ENCODE results near the gene LAMTOR2. TPM values are rescaled to one million over a fixed set of nuclear protein-coding genes. Genes with fewer than 3 reads are reported as not detected.

The LAMTOR2 gene
- total and polyA plus RNA-seq, 9 of the 15 experiments (the other 6 are each of a cell fraction or from before 2014, with no cell fraction given), result 39.0 to 161 (median 74.6) TPM

DNA sequence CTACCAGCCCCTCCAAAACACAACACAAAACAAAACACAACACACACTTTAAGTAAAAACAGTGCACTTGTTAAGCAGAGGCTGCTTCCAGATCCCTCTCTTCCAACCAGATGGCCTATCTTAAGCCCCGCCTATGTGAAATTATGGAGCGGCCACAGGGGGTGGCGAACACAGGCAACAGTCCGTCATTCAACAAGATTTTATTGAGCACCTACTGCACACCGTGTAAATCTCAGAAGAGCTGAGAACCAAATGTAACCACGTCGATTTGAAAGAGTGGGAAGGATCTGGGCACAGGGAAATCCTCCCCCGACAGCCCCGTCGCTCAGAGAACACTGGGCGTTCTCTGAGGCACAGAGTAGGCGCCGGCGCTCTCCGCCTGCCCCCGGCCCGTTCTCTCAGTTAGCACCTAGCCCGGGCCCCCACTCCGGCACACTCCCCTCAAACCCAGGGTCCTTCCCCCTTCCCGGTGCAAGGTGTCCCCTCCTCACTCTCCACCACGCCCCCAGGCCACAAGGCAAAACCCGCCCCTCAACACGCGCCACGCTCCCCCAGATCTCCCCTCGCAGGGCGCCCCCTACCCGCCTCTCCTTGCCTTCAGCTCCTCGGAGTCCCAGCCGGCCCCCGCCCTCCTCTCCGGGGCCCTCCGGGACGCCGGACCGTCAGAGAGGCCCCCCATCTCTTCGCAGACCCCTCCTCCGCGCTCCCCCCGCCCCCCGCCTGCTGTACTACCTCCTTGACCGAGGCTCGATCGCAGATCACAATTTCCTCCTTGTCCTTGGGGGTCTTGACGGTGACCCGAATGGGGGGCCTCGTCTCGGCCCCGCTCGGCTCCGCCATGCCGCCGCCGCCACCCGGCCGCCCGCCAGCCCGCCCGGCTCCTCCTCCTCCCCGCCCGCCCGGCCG, 1.5 kb upstream of the LAMTOR2 start (continued):
- no peak for TF ChIP-seq FOXK1 (CRISPR knock-in tag; IDR thresholded peaks at IDR 0.05; ENCODE audit: borderline replicate concordance)
- TF ChIP-seq CBX5 (IDR thresholded peaks at IDR 0.05; ENCODE audit: borderline replicate concordance, low read depth), result no peak
- no peak for TF ChIP-seq NFE2L1 (tag; IDR thresholded peaks at IDR 0.05; ENCODE audit: borderline replicate concordance, low read depth)
- TF ChIP-seq TCF7L2 (IDR thresholded peaks at IDR 0.05; ENCODE audit: low read depth, low read length), result no peak
- no peak for TF ChIP-seq MYNN (IDR thresholded peaks at IDR 0.05)
- no peak for TF ChIP-seq MYNN (CRISPR knock-in tag; IDR thresholded peaks at IDR 0.05)
- TF ChIP-seq, protein P1, sequence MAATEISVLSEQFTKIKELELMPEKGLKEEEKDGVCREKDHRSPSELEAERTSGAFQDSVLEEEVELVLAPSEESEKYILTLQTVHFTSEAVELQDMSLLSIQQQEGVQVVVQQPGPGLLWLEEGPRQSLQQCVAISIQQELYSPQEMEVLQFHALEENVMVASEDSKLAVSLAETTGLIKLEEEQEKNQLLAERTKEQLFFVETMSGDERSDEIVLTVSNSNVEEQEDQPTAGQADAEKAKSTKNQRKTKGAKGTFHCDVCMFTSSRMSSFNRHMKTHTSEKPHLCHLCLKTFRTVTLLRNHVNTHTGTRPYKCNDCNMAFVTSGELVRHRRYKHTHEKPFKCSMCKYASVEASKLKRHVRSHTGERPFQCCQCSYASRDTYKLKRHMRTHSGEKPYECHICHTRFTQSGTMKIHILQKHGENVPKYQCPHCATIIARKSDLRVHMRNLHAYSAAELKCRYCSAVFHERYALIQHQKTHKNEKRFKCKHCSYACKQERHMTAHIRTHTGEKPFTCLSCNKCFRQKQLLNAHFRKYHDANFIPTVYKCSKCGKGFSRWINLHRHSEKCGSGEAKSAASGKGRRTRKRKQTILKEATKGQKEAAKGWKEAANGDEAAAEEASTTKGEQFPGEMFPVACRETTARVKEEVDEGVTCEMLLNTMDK (IDR thresholded peaks at IDR 0.05; ENCODE audit: borderline replicate concordance, insufficient read depth, low read depth, low read length, poor library complexity, severe bottlenecking), result peak; percentile 94
- no peak for TF ChIP-seq HEY1 (CRISPR knock-in tag; IDR thresholded peaks at IDR 0.05; ENCODE audit: borderline replicate concordance)
- TF ChIP-seq EGR1 (conservative IDR thresholded peaks at IDR 0.05), result peak; percentile 46
- 0 out of 2 replicates have a peak, but pooled peaks have one; percentile 29 for TF ChIP-seq PTBP1 (IDR thresholded peaks at IDR 0.05; ENCODE audit: low read depth, low read length)
- TF ChIP-seq HMGN3 (IDR thresholded peaks at IDR 0.05; ENCODE audit: borderline replicate concordance, extremely low read depth, insufficient read length, low read depth, low read length), result no peak
- no peak for TF ChIP-seq EP300 (IDR thresholded peaks at IDR 0.05; ENCODE audit: low read length)
- no peak for TF ChIP-seq FOXA1 (IDR thresholded peaks at IDR 0.05; ENCODE audit: borderline replicate concordance)
- TF ChIP-seq, protein P2, sequence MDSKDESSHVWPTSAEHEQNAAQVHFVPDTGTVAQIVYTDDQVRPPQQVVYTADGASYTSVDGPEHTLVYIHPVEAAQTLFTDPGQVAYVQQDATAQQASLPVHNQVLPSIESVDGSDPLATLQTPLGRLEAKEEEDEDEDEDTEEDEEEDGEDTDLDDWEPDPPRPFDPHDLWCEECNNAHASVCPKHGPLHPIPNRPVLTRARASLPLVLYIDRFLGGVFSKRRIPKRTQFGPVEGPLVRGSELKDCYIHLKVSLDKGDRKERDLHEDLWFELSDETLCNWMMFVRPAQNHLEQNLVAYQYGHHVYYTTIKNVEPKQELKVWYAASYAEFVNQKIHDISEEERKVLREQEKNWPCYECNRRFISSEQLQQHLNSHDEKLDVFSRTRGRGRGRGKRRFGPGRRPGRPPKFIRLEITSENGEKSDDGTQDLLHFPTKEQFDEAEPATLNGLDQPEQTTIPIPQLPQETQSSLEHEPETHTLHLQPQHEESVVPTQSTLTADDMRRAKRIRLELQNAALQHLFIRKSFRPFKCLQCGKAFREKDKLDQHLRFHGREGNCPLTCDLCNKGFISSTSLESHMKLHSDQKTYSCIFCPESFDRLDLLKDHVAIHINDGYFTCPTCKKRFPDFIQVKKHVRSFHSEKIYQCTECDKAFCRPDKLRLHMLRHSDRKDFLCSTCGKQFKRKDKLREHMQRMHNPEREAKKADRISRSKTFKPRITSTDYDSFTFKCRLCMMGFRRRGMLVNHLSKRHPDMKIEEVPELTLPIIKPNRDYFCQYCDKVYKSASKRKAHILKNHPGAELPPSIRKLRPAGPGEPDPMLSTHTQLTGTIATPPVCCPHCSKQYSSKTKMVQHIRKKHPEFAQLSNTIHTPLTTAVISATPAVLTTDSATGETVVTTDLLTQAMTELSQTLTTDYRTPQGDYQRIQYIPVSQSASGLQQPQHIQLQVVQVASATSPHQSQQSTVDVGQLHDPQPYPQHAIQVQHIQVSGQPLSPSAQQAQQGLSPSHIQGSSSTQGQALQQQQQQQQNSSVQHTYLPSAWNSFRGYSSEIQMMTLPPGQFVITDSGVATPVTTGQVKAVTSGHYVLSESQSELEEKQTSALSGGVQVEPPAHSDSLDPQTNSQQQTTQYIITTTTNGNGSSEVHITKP (IDR thresholded peaks at IDR 0.05; ENCODE audit: partially characterized antibody), result peak; percentile 9
- TF ChIP-seq PRPF4 (IDR thresholded peaks at IDR 0.05; ENCODE audit: insufficient read depth, low read depth, low read length, poor library complexity, severe bottlenecking), result no peak
- no peak for TF ChIP-seq NUFIP1 (IDR thresholded peaks at IDR 0.05; ENCODE audit: partially characterized antibody)
- TF ChIP-seq SIN3B (IDR thresholded peaks at IDR 0.05; ENCODE audit: low read depth), result no peak
- no peak for TF ChIP-seq PPARD (CRISPR knock-in tag; IDR thresholded peaks at IDR 0.05)
- no peak for TF ChIP-seq ZNF133 (CRISPR knock-in tag; IDR thresholded peaks at IDR 0.05)
- TF ChIP-seq, protein P3, sequence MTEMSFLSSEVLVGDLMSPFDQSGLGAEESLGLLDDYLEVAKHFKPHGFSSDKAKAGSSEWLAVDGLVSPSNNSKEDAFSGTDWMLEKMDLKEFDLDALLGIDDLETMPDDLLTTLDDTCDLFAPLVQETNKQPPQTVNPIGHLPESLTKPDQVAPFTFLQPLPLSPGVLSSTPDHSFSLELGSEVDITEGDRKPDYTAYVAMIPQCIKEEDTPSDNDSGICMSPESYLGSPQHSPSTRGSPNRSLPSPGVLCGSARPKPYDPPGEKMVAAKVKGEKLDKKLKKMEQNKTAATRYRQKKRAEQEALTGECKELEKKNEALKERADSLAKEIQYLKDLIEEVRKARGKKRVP (CRISPR knock-in tag; IDR thresholded peaks at IDR 0.05), result no peak
- TF ChIP-seq HDAC1 (IDR thresholded peaks at IDR 0.05), result peak in 1 of 2 experiments; percentile 91; a peak in 2 of 4 replicates
- peak; percentile 91 for TF ChIP-seq BCOR (IDR thresholded peaks at IDR 0.05)
